GM21447 (cell line): Measurements from ENCODE around the gene ANKDD1A.

Experiments
- ATAC-seq: cut with Tn5 transposase; IDR thresholded peaks from one replicate; pipeline ENCODE4 v1.9.1; 2021; ENCODE audit not compliant: unreplicated experiment

The ANKDD1A gene

DNA sequence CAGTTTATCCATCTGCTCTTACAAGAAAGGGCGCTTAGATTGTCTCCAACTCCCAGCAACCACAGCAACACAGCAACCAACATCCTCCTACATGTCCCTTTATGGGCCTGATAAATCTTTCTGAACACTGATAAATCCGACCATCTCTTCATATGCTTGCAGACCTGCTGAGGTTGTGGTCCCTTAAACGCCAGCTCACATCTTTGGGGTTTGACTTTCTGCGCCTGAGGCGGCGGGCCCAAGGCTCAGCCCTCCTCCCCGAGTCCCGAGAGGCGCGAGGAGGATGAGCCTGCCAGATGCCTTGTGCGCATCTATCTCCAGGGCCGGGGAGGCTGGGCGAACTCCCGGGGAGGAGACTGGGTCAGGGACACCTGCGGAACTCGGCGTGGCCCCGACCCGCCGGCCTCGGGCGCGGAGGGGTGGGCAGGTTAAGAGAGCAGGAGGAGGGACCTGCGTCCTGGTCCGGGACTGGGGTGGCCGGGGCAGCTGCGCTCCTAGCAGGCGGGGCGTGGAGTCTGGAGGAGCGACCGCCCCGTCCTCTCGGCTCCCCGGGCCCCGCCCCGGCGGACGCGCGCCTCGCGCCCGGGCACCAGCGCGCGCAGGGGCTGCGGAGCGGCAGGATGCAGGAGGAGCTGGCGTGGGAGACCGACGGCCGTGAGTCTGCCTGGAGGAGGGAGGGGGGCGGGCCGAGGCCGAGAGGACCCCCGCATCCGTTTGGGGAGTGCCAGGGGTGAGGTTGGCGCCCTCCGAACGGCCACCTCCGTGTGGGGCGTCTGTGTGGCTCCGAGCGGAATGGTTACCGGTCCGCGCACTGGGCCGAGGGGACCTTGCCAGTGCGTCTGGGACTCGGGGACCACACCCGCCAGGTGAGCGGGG is at the start of gene ANKDD1A:
TSS of gene ANKDD1A (plus strand) at position 592 of the 876 bp plus-strand sequence. CDS start at position 621, 29 bp downstream.
- peak; percentile 57 for ATAC-seq

DNA sequence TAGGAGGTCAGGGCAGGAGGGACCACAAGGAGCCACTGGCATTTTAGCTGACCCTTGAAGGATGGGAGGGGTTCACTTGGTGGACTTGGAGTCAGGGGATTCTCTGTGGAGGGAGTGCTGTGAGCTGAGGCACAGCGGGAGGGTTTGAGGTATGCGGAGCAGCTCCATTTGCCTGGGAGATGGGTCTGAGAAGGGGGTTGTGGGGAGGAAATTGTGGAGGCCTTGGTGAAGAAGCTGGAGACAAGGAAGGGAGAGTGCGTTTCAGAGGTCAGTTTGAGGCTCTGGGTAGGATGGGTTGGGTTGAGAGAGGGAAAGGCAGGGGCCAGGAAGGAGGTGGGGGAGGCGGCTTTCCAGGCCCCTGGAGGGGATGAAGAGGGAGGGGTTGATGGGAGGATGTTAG is 49.7 kb upstream of the ANKDD1A start:
- no peak for ATAC-seq

DNA sequence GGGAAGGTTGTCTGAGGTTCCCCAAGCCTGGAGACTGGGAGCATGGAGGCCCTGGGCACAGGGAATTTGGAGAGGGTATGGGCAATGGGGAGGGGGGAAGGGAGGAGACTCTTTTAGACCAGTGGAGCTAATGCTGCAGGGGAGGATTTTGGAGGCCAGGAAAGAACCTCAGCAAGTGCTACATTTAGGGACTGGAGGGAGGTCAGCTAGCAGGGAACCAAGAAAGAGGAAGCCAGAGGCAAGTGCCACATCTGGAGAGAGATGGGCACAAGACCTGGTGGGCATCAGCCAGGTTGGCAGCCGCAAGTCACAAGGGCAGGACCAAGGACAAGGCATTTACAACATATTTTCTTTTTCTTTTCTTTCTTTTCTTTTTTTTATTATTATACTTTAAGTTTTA is 49.3 kb upstream of the ANKDD1A start:
- no peak for ATAC-seq

DNA sequence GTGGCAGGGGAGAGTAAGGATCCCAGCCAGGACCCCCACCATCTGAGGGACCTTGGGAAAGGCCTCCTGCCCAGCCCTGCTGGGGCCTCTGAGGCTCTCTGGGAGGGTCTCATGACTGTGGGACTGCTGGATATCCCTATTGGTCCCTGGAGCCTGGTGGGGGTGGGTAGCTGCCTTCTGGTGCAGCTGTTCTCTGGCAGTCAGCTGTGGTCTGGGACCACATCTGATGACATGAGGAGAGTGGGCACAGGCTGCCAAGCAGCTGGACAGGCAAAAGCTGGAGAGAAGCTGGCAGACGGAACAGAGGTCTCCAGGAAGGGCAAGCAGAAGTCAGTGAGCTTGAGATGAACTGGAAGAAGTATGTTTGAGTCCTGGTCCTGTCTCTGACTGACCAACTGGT is 47.6 kb upstream of the ANKDD1A start:
- no peak for ATAC-seq

DNA sequence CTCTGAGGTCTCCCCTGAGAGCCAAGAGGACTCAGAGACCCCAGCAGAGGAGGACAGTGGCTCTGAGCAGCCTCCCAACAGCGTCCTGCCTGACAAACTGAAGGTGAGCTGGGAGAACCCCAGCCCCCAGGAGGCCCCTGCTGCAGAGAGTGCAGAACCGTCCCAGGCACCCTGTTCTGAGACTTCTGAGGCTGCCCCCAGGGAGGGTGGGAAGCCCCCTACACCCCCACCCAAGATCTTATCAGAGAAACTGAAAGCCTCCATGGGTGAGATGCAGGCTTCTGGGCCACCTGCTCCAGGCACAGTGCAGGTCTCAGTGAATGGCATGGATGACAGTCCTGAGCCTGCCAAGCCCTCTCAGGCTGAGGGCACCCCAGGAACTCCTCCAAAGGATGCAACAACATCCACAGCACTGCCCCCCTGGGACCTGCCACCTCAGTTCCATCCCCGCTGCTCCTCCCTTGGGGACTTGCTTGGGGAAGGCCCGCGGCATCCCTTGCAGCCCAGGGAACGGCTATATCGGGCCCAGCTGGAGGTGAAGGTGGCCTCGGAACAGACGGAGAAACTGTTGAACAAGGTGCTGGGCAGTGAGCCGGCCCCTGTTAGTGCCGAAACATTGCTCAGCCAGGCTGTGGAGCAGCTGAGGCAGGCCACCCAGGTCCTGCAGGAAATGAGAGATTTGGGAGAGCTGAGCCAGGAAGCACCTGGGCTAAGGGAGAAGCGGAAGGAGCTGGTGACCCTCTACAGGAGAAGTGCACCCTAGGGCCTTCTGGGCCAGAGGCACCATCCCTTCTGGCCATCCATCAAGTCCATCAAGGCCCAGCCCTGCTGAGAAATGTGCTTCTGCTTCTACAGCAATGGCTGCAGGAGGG is 46.3 kb upstream of the ANKDD1A start:
- peak; percentile 56 for ATAC-seq

DNA sequence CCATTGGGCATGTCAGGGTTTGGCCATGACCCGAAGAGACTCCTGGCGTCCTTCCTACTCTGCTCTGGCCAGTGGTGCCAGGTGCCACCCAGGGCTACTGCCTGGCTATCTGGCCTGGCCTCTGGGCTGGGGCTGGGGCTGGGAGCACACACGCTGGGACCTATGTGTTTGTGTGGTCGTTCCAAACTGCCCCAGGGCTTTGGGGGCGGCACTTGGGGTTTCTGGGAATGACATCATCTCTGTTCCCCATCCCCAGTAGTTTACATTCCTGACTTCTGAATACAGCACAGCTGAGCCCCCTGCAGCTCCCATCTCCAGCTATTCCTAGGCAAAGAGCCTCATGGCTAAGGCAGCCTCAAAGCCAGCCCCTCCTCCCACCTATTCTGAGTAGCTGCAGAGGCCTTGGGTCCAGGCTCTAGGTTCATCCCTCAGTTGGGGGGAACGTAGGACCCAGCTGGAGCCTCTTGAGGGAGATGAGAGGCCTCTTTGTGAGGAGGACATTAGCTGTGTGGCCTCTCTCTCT is 45.6 kb upstream of the ANKDD1A start:
- ATAC-seq = no peak

DNA sequence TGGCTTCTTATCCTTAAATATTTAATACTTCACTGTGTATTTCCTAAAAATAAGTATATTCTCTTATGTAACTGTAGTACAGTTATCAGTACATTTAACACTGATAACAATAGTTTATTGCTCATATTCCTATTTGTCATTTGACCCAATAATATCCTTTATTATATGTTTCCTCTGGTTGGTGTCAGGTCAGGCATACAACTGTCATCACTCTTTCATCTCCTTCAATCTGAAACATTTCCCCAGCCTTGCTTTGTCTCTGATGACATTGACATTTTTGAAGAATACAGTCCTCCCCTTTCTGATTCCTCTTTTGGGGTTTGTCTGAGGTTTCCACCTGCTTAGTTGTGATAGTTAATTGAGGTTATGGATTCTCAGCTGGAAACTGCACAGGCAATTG is 42.2 kb upstream of the ANKDD1A start:
- no peak for ATAC-seq

DNA sequence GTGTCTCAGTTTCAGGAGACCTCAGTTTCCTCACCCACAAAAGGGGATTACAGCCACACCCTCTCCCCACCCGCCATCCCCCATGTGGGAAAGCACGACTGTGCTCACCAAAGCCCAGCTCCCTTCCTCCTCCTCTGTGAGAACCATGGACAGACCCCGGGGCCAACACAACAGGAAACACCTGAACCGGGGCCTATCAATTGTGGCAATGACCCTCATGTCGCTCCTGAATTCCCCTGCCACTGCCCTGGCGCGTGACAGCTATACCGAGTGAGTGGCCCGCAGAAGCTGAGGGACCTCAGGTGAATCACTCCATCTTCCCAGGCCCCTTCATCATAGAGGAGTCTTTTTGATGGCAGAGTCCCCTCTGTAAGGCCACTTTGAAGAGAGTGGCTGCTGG is 41.3 kb upstream of the ANKDD1A start:
- ATAC-seq = no peak

DNA sequence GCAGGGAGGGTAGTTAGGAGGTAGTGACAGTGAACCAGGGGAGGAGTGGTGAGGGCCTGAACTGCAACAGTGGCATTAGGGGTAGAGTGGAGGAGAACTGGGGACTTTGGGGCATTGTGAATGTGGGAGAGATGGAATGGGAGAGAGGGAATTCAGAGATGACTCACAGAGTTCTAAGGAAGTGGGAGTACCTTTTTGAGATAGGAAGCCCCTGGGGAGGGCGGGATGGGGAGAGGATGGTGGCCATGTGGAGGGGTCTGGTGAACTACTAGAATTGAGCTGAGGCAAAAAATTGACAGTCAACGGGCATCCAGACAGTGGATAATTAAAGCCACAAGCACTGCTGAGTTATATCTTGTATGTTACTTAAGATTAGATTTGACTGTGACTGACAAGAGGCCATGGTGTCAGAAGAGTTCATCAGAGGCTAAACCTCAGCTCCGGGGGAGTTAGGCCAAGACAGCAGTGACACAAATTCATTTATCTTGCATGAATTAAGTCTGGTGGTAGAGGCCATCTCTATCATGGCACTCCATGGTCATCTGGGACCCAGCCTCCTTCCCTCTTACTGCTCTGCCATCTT is 36.0 kb upstream of the ANKDD1A start:
- no peak for ATAC-seq

DNA sequence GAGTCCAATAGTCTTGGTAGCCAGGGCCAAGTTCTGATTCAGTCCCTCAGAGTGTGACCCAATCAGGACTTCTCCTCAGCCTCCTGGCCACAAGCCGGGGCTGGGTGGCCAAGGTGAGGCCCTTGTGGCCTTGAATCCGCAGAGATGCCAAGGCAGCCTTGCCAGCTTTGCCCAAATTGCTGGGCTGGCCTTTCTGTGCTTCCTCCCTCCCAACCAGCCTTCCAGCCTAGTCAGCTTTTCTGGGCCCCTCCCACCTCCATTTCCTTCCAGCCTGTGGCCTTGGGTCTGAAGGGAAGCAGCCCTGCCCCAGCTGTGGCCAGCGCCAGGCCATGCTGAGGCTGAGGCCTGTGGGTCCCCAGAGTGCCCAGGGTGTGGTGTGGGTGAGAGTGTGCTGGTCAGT is 34.3 kb upstream of the ANKDD1A start:
- no peak for ATAC-seq

DNA sequence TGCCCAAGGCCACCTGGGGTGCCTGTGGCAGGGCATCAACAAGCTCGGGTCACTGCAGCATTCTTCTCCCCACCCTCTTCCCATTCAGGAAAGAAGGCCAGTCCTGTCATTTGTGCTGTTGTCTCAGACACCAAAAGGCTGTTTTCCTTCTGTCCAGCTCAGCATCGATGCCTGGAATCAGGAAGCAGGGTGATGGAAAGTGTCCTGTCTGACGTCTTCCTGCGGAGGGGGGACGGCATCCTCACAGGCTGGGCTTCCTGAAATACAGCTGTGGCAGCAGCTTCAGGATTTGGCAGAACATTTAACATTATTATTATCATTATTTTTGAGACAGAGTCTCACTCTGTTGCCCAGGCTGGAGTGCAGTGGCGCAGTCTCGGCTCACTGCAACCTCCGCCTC is 33.0 kb upstream of the ANKDD1A start:
- no peak for ATAC-seq

DNA sequence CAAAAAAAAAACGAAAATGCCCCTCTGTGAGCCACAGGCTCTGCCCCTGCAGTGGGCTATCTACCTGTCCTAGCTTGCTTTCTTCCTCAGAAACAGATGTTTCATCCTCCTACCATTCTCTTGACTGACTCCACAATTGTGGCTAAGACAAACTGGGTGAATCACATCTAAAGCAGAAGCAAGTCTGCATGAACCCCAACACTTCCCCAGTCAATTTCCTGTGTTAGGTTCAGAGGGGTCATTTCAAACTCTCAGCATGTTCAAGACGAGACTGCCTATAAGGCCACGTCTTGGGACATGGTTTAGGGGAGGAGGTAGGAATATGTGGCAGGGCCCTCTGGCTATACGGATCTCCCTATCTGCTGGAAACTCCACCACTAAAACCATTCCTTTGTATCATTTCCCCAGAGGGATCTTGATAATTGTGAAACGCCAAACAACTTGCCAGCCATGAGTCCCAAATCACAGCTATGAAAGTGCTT is 28.6 kb upstream of the ANKDD1A start:
- ATAC-seq = peak; percentile 62

DNA sequence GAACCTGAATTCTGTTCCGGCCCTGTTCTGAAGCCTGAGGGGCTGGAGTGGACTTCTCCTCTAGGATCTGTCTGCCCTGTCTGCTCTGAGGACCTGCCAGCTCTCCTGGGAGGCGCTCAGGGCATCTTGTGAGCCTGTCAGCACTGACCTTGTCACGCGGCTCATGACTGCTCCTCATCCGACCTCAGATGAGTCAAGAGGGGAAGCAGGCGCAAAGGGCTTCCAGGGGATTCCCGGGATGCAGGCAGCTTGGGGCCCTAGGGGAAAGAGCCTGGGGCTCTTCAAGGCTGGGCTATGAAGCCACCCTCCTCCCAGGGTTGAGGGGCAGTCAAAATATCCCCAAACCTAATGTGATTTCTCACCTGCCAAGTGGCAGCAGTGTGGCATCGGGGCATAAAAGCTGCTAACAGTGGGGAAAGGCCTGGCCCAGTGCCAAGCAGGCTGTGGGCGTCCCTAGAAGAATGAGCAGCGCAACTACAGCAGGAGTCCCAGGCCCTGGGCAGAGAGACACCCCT is 27.6 kb upstream of the ANKDD1A start:
- no peak for ATAC-seq

DNA sequence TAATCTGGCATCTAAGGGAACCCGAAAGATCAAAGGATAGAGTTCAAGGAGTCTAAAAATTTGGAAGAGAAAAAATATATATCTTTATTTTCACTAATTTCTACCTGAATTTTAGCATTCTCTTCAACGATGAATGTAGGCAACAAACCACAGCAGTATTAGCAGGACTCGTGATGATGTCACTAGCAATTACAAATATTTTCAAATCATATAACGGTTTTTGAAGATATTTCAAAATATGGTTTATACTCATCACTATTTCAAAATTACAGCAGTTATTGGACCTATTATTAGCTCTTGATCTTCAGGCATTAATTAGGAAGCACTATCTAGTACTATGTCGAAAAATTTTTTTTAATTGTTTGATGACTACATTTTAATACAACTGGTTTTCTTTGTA is 27.0 kb upstream of the ANKDD1A start:
- no peak for ATAC-seq

DNA sequence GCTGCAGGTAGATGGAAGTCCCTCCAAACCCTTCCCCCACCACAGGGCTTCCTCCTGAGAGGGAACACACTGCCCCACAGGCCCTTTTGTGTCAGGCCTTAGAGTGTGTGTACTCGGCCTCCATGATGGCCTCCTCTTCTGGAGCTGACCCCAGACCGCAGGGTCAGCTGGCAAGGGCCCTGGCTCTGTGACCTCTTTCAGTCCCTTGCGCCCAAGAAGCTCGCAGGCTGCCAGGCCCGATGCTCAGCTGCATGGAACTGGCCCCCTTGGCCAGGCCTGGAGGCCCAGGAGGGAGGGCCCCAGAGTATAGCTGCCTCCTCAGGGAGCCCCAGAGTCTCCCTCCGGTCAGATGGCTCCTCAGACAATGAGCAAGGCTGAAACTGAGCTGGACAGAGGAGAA is 23.4 kb upstream of the ANKDD1A start:
- ATAC-seq = no peak

DNA sequence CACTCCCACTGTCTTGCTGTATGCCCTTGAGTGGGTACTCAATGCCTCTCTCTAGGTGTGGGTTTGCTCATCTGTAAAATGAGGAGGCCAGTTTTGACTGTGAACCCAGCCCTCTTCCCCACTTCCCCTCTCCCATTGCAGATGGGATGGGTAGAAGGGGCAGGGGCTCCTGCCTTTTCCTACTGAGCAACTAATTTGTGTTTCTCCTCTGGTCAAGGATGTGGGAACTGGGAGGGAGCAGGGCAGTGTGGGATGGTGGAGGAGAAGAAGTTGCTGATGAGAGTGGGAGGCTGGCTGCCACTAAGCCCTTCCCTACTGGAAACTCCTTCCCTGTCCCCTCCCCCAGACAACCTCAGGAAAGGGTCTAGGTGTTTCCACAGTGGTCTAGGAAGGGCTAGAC is 20.1 kb upstream of the ANKDD1A start:
- no peak for ATAC-seq

DNA sequence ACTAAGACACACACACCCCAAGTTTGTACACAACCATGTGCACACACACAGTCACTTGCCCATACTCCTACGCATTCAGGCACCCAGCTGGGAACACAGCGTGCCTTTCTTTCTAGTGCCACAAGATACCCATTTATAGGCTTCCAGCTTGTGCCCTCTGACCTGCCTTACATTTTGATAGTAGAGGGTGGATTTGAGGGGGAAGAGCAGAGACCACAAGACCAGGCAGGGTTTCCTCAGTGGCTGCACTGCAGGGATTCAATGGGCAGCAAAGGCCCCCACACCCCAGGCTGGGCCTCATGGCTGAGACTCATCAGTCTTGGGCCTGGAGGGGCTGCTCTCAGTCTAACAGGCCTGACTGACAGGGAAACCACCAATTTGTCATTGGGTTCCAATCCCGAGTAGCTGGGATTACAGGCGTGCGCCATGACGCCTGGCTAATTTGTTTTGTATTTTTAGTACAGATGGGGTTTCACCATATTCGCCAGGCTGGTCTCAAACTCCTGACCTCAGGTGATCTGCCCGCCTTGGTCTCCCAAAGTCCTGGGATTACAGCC is 18.8 kb upstream of the ANKDD1A start:
- no peak for ATAC-seq

DNA sequence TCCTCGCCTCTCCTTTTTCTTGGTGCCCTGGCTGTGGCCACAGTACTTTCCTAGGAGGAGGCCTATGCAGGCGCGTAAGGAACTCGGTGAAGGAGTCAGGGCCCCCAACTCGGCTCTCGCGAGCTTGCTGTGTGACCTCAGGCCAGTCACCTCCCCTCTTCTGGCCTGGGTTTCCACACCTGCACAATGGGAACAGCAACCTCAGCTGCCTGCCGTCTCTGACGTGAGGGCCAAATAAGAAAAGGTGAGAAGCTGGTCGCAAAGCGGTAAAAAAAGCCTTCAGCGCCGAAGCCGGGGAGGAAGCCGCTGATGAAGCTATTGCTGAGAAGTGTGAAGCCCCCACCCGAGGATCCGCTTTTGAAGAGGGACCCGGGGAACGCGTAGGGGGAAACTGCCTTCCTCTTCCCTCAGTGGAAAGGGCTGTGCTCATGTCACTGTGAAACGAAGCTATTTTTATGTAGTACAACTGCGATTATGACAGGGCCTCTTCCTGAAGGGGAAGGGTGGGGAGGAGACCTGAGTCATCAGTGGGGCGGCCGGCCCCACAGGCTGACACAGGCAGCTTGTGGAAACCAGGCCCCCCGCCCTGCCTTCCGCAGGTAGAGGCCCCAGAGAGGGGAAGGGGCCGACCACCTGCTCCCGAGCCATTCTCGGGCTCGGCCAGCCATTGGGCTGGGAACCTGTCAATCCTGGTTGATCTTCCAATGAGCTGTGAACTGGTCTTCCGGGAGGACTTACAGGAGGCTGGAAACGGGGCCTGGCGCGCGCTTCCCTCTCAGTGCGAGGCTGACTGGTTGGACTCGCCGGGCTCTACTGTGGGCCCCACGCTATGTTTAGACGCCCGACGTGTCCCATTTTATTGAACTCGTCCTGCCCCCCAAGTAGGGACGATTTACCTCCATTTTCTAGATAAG is 18.0 kb upstream of the ANKDD1A start:
- ATAC-seq = peak; percentile 54

DNA sequence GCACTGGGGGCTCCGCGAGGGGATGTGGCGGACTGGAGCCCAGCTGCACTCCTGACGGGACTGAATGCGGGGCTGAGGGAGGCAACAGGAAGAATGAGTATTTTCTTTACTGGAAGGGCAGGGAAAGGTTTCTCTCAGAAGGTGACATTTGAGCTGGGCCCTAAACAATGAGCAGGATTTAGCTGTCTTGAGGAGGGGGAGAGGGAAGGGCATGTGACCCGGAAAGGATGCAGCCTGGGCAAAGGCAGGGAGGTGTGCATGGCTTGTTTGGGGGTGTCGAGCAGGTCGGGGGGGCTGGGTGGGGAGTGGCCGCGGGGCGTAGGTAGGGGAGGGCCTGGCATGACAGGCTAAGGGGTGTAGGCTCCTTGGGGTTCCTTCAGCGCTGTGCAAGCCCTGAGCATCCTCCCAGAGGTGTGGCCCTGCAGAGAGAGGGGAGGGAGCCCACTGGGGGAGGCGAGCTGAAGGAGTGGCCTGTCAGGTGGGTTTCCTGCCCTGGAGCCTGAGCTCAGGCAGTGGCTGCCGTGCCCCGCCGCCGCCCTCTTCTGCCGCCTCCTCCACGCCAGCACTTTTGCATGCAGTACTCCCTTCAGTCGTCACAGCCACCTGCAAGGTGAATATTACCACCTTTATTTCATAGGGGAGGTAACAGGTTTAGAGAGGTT is 17.2 kb upstream of the ANKDD1A start:
- ATAC-seq = peak; percentile 36
